ENCODE measurements around the gene CCDC68. TPM values are rescaled to one million over a fixed set of nuclear protein-coding genes. Genes with fewer than 3 reads are reported as not detected.

CCDC68 gene
- total and polyA plus RNA-seq, 2 donors (not counting 3 experiments of a cell fraction or from before 2014, with no cell fraction given) = 0.72 to 1.0 TPM

GRCh38 chr18:54882318-54882717, 76.9 kb downstream of the CCDC68 start:
- Histone ChIP-seq H2AFZ (ENCODE audit: low read depth, low read length) (no peak overlapping the region), H3K9me1 (replicated peaks; ENCODE audit: control insufficient read depth, extremely low read depth, insufficient read depth, low read length) (no peaks in the 10 kb centered on the region), H3K79me2 (ENCODE audit: control insufficient read depth, insufficient read depth, low read length) (no peaks in the 10 kb centered on the region), H3K27me3 (ENCODE audit: control insufficient read depth in 2 of 2, insufficient read depth in 2 of 2, low read length in 2 of 2) (peaks cover 5 to 10% of the 10 kb centered on the region in 2 experiments), H3K9ac (replicated peaks; ENCODE audit: extremely low read depth, insufficient read depth, low read length) (no peak overlapping the region), H3K36me3 (ENCODE audit: control insufficient read depth in 2 of 2, extremely low read depth in 1 of 2, insufficient read depth in 2 of 2, low read length in 2 of 2) (no peaks in the 10 kb centered on the region), H3K4me3 (replicated peaks in 1 of 3; ENCODE audit: insufficient read depth in 1 of 3, low read depth in 1 of 3, low read length in 3 of 3) (no peak overlapping the region), H3K9me3 (replicated peaks; ENCODE audit: control insufficient read depth, insufficient read depth, low read length) (no peaks in the 10 kb centered on the region), H3K4me1 (ENCODE audit: control insufficient read depth, extremely low read depth, insufficient read depth, low read length) (no peaks in the 10 kb centered on the region), H3K4me2 (ENCODE audit: insufficient read depth, low read length) (no peak overlapping the region), H4K20me1 (replicated peaks; ENCODE audit: control insufficient read depth, extremely low read depth, insufficient read depth, low read length) (no peaks in the 10 kb centered on the region), H3K27ac (ENCODE audit: insufficient read depth, low read depth, low read length) (no peak overlapping the region)
- TF ChIP-seq JUN (IDR thresholded peaks at IDR 0.05; ENCODE audit: borderline replicate concordance, insufficient read depth, insufficient read length, low read depth) = no peak
- no peak for TF ChIP-seq CTCF (IDR thresholded peaks at IDR 0.05; ENCODE audit: extremely low read depth in 1 of 2, insufficient read depth in 1 of 2, low read depth in 1 of 2, low read length in 2 of 2)
- TF ChIP-seq, protein P1, sequence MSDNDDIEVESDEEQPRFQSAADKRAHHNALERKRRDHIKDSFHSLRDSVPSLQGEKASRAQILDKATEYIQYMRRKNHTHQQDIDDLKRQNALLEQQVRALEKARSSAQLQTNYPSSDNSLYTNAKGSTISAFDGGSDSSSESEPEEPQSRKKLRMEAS (IDR thresholded peaks at IDR 0.05; ENCODE audit: insufficient read depth, insufficient read length) = no peak
- TF ChIP-seq EZH2 (IDR thresholded peaks at IDR 0.05; ENCODE audit: borderline replicate concordance, low read depth, low read length, severe bottlenecking) = no peak
- TF ChIP-seq MYC (IDR thresholded peaks at IDR 0.05; ENCODE audit: low read depth, low read length) = no peak
- TF ChIP-seq POLR2AphosphoS5 (IDR thresholded peaks at IDR 0.05; ENCODE audit: insufficient read depth, low read depth, low read length) = no peak
- TF ChIP-seq GATA2 (IDR thresholded peaks at IDR 0.05; ENCODE audit: insufficient read depth, insufficient read length, low read depth, low read length) = no peak
- no peak for TF ChIP-seq POLR2A (IDR thresholded peaks at IDR 0.05; ENCODE audit: low read depth, low read length)
- no peak for TF ChIP-seq FOS (IDR thresholded peaks at IDR 0.05; ENCODE audit: borderline replicate concordance, insufficient read depth, low read length)
- BruUV-seq (replicated peaks) = no TSS peak
- CTCF ChIA-PET = no interaction called here
- intact Hi-C loops (cut with micrococcal nuclease) (no loop called here), dilution Hi-C loops (cut with MboI; ENCODE audit: extremely low pct_ligation_motif_present, low sequenced_read_pairs) (no loop called here)
- POLR2A ChIA-PET = no interaction called here
- DNase-seq (ENCODE audit: low read depth, low spot score) (no peak), FAIRE-seq (no peak)
